K562 (cell line): ENCODE data around the gene MACROD2. TPM values are rescaled to one million over a fixed set of nuclear protein-coding genes. Genes with fewer than 3 reads are reported as not detected.

ENCODE experiments used
- ATAC-seq: fragments of 200-7000 bp; cut with Tn5 transposase; 3 replicates; pipeline ENCODE4 v1.9.1; 2020; ENCODE audit warnings: moderate library complexity
- BruUV-seq: library from RNA; stranded (reverse); fragments of 400-500 nt; replicated peaks from 2 replicates; lab custom pipeline; 2021; lab: Mats Ljungman, UMichigan
- CTCF ChIA-PET: fragments of 300-600 bp; formaldehyde crosslinking; extraction: SDS; loops from one replicate; lab custom pipeline; 2021; ENCODE audit warnings: low intra/inter-chr PET ratio; lab: Yijun Ruan, JAX
- POLR2A ChIA-PET: fragments of 300-600, 350-650 bp; sonication (Branson Sonifier 250); formaldehyde crosslinking; extraction: SDS; loops from one replicate; lab custom pipeline; 2021; ENCODE audit warnings: antibody characterized with exemption, inconsistent platforms; lab: Yijun Ruan, JAX
- DNase-seq, 4 experiments: peaks; one replicate each; pipeline versions ENCODE4 v3.0.0 to v3.0.0-alpha.2; 2011 to 2018; ENCODE audit warnings: low spot score in 3 of 4, mixed read lengths in 3 of 4; ENCODE audit errors: extremely low read depth in 1 of 4
- FAIRE-seq: peaks from 2 replicates; lab custom pipeline; 2011; peaks lifted over from hg19 to GRCh38; lab: Jason Lieb, UNC
- H2AFZ ChIP-seq: 2 replicates; pipeline ENCODE4 v1.6.0; 2011; ENCODE audit warnings: low read depth, low read length, control low read depth, inconsistent platforms
- H3K27ac ChIP-seq: fragments of 200-600 bp; 3 replicates; pipeline ENCODE4 v1.8.0; 2011; ENCODE audit warnings: low read depth, mild to moderate bottlenecking, control low read depth, inconsistent platforms, low read length, moderate library complexity, mixed read lengths; ENCODE audit errors: extremely low read depth
- H3K27me3 ChIP-seq, 2 experiments: fragments of 300-600 bp in 1 of 2; 2 replicates in 1 of 2; 3 replicates in 1 of 2; pipeline versions ENCODE4 v1.6.0 to v1.8.0; 2011; ENCODE audit warnings: inconsistent platforms in 2 of 2, low read length in 2 of 2, mild to moderate bottlenecking in 1 of 2, mixed read lengths in 1 of 2, moderate library complexity in 1 of 2; ENCODE audit not compliant: control insufficient read depth in 2 of 2, insufficient read depth in 2 of 2
- H3K36me3 ChIP-seq: fragments of 300-600 bp; 3 replicates; pipeline ENCODE4 v1.8.0; 2011; ENCODE audit warnings: mild to moderate bottlenecking, low read length, inconsistent platforms; ENCODE audit not compliant: control insufficient read depth, insufficient read depth
- H3K4me1 ChIP-seq, 2 experiments: fragments of 200-600 bp in 1 of 2; replicated peaks in 1 of 2; 2 replicates in 1 of 2; 3 replicates in 1 of 2; pipeline versions ENCODE4 v1.5.1 to v1.8.0; 2011; ENCODE audit warnings: inconsistent platforms in 2 of 2, low read length in 2 of 2, mild to moderate bottlenecking in 1 of 2, mixed read lengths in 1 of 2, moderate library complexity in 1 of 2; ENCODE audit not compliant: control insufficient read depth in 2 of 2, insufficient read depth in 2 of 2
- H3K4me2 ChIP-seq: 2 replicates; pipeline ENCODE4 v1.6.1; 2011; ENCODE audit warnings: low read length, control low read depth, inconsistent platforms, mixed read lengths; ENCODE audit not compliant: insufficient read depth
- H3K4me3 ChIP-seq: fragments of 200-600 bp; sonication (generic), shearing (Covaris generic); 2 replicates; pipeline ENCODE4 v1.5.1; 2016; ENCODE audit warnings: control low read depth, inconsistent platforms
- H3K79me2 ChIP-seq: fragments of 200-600 bp; 3 replicates; pipeline ENCODE4 v1.8.0; 2011; ENCODE audit warnings: low read length, inconsistent platforms; ENCODE audit not compliant: control insufficient read depth, insufficient read depth
- H3K9ac ChIP-seq, 2 experiments: 2 replicates each; pipeline versions ENCODE4 v1.6.0 to v1.6.1; 2011; ENCODE audit warnings: low read depth in 2 of 2, low read length in 2 of 2, control low read depth in 1 of 2, inconsistent platforms in 1 of 2, mild to moderate bottlenecking in 1 of 2, mixed read lengths in 1 of 2; ENCODE audit not compliant: insufficient read depth in 1 of 2
- H3K9me1 ChIP-seq: one replicate; pipeline ENCODE4 v1.6.0; 2011; ENCODE audit warnings: inconsistent platforms, mild to moderate bottlenecking, low read length, moderate library complexity; ENCODE audit not compliant: control insufficient read depth, insufficient read depth
- H3K9me3 ChIP-seq: replicated peaks from 2 replicates; pipeline ENCODE4 v1.5.1; 2011; ENCODE audit warnings: low read depth, low read length, inconsistent platforms; ENCODE audit not compliant: control insufficient read depth, insufficient read depth
- H4K20me1 ChIP-seq: replicated peaks from 2 replicates; pipeline ENCODE4 v1.6.1; 2011; ENCODE audit warnings: low read length, inconsistent platforms, mixed read lengths; ENCODE audit not compliant: control insufficient read depth, insufficient read depth
- ARHGAP35 ChIP-seq: fragments of 450-650 bp; IDR thresholded peaks from 2 replicates; pipeline ENCODE4 v1.6.1; 2018; ENCODE audit not compliant: partially characterized antibody
- BMI1 ChIP-seq: fragments of 150-350 bp; IDR thresholded peaks from 2 replicates; pipeline ENCODE4 v1.6.1; 2014; ENCODE audit warnings: low read length
- DPF2 ChIP-seq: fragments of 450-650 bp; IDR thresholded peaks from 2 replicates; pipeline ENCODE4 v1.6.1; 2016
- FOXA3 ChIP-seq, 2 experiments: fragments of 450-650 bp in 1 of 2; sonication (generic) in 1 of 2; formaldehyde crosslinking; IDR thresholded peaks in 1 of 2; conservative IDR thresholded peaks in 1 of 2; 2 replicates each; pipeline versions ENCODE4 v1.4.0 to v1.8.0; 2020 to 2022; ENCODE audit warnings: mild to moderate bottlenecking in 2 of 2, missing genetic modification reagents in 1 of 2
- GABPA ChIP-seq: fragments of 200-800 bp; sonication (Bioruptor generic); conservative IDR thresholded peaks from 2 replicates; pipeline ENCODE4 v1.6.1; 2016; ENCODE audit warnings: low read depth, missing genetic modification characterization, missing compliant biosample characterization
- GABPB1 ChIP-seq: sonication (generic); formaldehyde crosslinking; IDR thresholded peaks from 2 replicates; pipeline ENCODE4 v1.8.0; 2022; ENCODE audit warnings: mild to moderate bottlenecking, missing genetic modification reagents
- GATAD2B ChIP-seq: fragments of 450-650 bp; IDR thresholded peaks from 2 replicates; pipeline ENCODE4 v1.6.1; 2017; ENCODE audit warnings: mild to moderate bottlenecking, borderline replicate concordance
- LARP7 ChIP-seq: fragments of 450-650 bp; IDR thresholded peaks from 2 replicates; pipeline ENCODE4 v1.6.1; 2016
- RBBP5 ChIP-seq: fragments of 200-600 bp; sonication (generic); IDR thresholded peaks from 2 replicates; pipeline ENCODE4 v1.6.1; 2012; ENCODE audit warnings: borderline replicate concordance, mild to moderate bottlenecking, low read length, control low read depth, inconsistent platforms; ENCODE audit not compliant: insufficient read depth, poor library complexity, severe bottlenecking
- RNF2 ChIP-seq: sonication (generic); IDR thresholded peaks from 2 replicates; pipeline ENCODE4 v1.6.1; 2016
- TAF15 ChIP-seq: fragments of 200-400 bp; formaldehyde crosslinking; IDR thresholded peaks from 2 replicates; pipeline ENCODE4 v1.6.1; 2017; ENCODE audit warnings: mild to moderate bottlenecking, low read depth, low read length, moderate library complexity
- TAL1 ChIP-seq: fragments of 450-650 bp; IDR thresholded peaks from 2 replicates; pipeline ENCODE4 v1.6.1; 2016; ENCODE audit warnings: mild to moderate bottlenecking
- ZBTB9 ChIP-seq: fragments of 450-650 bp; formaldehyde crosslinking; IDR thresholded peaks from 2 replicates; pipeline ENCODE4 v1.4.0; 2020; ENCODE audit warnings: mild to moderate bottlenecking, moderate library complexity
- ZNF217 ChIP-seq: sonication (generic); formaldehyde crosslinking; IDR thresholded peaks from 2 replicates; pipeline ENCODE4 v1.8.0; 2022; ENCODE audit warnings: mild to moderate bottlenecking, missing genetic modification reagents
- ZNF431 ChIP-seq: sonication (generic); formaldehyde crosslinking; IDR thresholded peaks from 2 replicates; pipeline ENCODE4 v1.8.0; 2022; ENCODE audit warnings: mild to moderate bottlenecking, missing genetic modification reagents
- WGBS: fragments of 100-300 bp; shearing (Covaris generic); methylation state at CpG from one replicate; pipeline ENCODE4 v1.1.6; 2016; ENCODE audit warnings: low coverage, mixed read lengths; ENCODE audit not compliant: insufficient coverage; ENCODE audit errors: missing lambda C conversion rate; 5-methylcytosine and 5-hydroxymethylcytosine counted together
- in situ Hi-C: fragments of 300-500 bp; cut with MboI; formaldehyde crosslinking; loops from 4 replicates; pipeline ENCODE4 v1.15.0; 2018; ENCODE audit warnings: inconsistent platforms, mixed read lengths
- intact Hi-C: fragments of 100-400 bp; cut with micrococcal nuclease; formaldehyde crosslinking; loops from 2 replicates; pipeline ENCODE4 v1.14.2; 2022
- polyA plus RNA-seq, 8 experiments: library from polyadenylated mRNA; depleted of rRNA in 4 of 8; stranded (reverse) in 5 of 8; unstranded in 3 of 8; fragments of >200 nt; fragmentation: Nextera tagmentation in 2 of 8; fragmentation: Illumina TruSeq in 1 of 8; extraction: Ambion mirVana in 2 of 8; extraction: Trizol in 1 of 8; gene quantifications; 2 replicates each; pipeline versions ENCODE4 v1.2.1 to v1.2.3, GENCODE V29; 2011 to 2014; ENCODE audit warnings: inconsistent platforms in 1 of 8, missing spikeins in 1 of 8
- total RNA-seq, 7 experiments: library from RNA; depleted of rRNA in 6 of 7; stranded (reverse); fragments of >200 nt in 6 of 7; fragmentation: Illumina TruSeq in 2 of 7; extraction: Trizol in 2 of 7; gene quantifications; 2 replicates each; pipeline versions ENCODE4 v1.2.1 to v1.2.3, GENCODE V29; 2011 to 2021; ENCODE audit warnings: low replicate concordance in 1 of 7

Gene MACROD2
- total and polyA plus RNA-seq, 9 of the 15 experiments (the other 6 are each of a cell fraction or from before 2014, with no cell fraction given) = not detected

- no peaks in the 10 kb centered on the region for H3K27me3 ChIP-seq
- ChIA-PET CTCF (no interaction called here), POLR2A (no interaction called here)
- intact Hi-C loops = no loop called here
- H4K20me1 ChIP-seq = no peaks in the 10 kb centered on the region
- 0% methylated on average over 2 of the region's 2 CpGs for WGBS
- FAIRE-seq (no peak), DNase-seq (no peak), ATAC-seq (no peak)
- H3K4me2 ChIP-seq = no peak overlapping the region
- in situ Hi-C loops = no loop called here
- H3K79me2 ChIP-seq = no peaks in the 10 kb centered on the region
- no peaks in the 10 kb centered on the region for H3K36me3 ChIP-seq
- H2AFZ ChIP-seq = no peak overlapping the region
- H3K9ac ChIP-seq = no peak overlapping the region
- no peaks in the 10 kb centered on the region for H3K9me3 ChIP-seq
- no peaks in the 10 kb centered on the region for H3K9me1 ChIP-seq
- no peak overlapping the region for H3K4me3 ChIP-seq
- H3K4me1 ChIP-seq = no peaks in the 10 kb centered on the region
- TF ChIP-seq ZBTB9 (CRISPR knock-in tag) (no peak), ARHGAP35 (no peak), GABPB1 (CRISPR knock-in tag) (no peak), RBBP5 (no peak), ZNF431 (no peak), TAL1 (no peak), FOXA3 (CRISPR knock-in tag; conservative IDR thresholded peaks at IDR 0.05 in 1 of 2, IDR thresholded peaks at IDR 0.05 in 1 of 2) (no peak), LARP7 (no peak), GATAD2B (no peak), DPF2 (no peak), ZNF217 (CRISPR knock-in tag) (no peak), TAF15 (no peak), GABPA (tag) (no peak), RNF2 (no peak), BMI1 (no peak)
- H3K27ac ChIP-seq = no peak overlapping the region
- BruUV-seq = no TSS peak
Measured at GRCh38 chr20:14512839-14513238, 517.5 kb downstream of the MACROD2 start.
